HepG2 (cell line): Measurements from ENCODE around the gene ZNF77.

ENCODE experiments used
- CBX1 ChIP-seq: IDR thresholded peaks from one replicate; pipeline ENCODE4 v1.6.1; 2016; ENCODE audit warnings: antibody characterized with exemption, low read depth
- CEBPB ChIP-seq: IDR thresholded peaks from 2 replicates; pipeline ENCODE4 v1.6.1; 2011; ENCODE audit warnings: low read depth, low read length, improper control_type of control experiment, borderline replicate concordance
- IKZF1 ChIP-seq: fragments of 450-650 bp; IDR thresholded peaks from 2 replicates; pipeline ENCODE4 v1.7.1; 2016
- MYC ChIP-seq: sonication (generic); formaldehyde crosslinking; IDR thresholded peaks from 2 replicates; pipeline ENCODE4 v1.9.0; 2021; ENCODE audit warnings: missing genetic modification reagents, borderline replicate concordance
- SMARCC2 ChIP-seq: fragments of 450-650 bp; IDR thresholded peaks from 2 replicates; pipeline ENCODE4 v1.6.1; 2017; ENCODE audit warnings: antibody characterized with exemption, mild to moderate bottlenecking
- TCF7L2 ChIP-seq: IDR thresholded peaks from 2 replicates; pipeline ENCODE4 v1.6.1; 2011; ENCODE audit warnings: mild to moderate bottlenecking, low read depth, low read length, moderate library complexity
- ZNF17 ChIP-seq: sonication (generic); formaldehyde crosslinking; IDR thresholded peaks from 2 replicates; pipeline ENCODE4 v1.5.0; 2020; ENCODE audit warnings: mild to moderate bottlenecking, missing genetic modification reagents
- ZSCAN9 ChIP-seq: IDR thresholded peaks from 2 replicates; pipeline ENCODE4 v1.6.1; 2016; ENCODE audit warnings: borderline replicate concordance
- TF ChIP-seq, protein P1 (sequence below): sonication (generic); formaldehyde crosslinking; IDR thresholded peaks from 2 replicates; pipeline ENCODE4 v1.5.0; 2020; ENCODE audit warnings: mild to moderate bottlenecking, missing genetic modification reagents, moderate library complexity
- TF ChIP-seq, protein P2 (sequence below): fragments of 450-650 bp; IDR thresholded peaks from 2 replicates; pipeline ENCODE4 v1.6.1; 2017; ENCODE audit warnings: mild to moderate bottlenecking
- TF ChIP-seq, protein P3 (sequence below): sonication (generic); formaldehyde crosslinking; IDR thresholded peaks from 2 replicates; pipeline ENCODE4 v1.4.0; 2020; ENCODE audit warnings: missing genetic modification reagents, mild to moderate bottlenecking, borderline replicate concordance
- TF ChIP-seq, protein P4 (sequence below), 2 experiments: fragments of 450-650 bp in 1 of 2; sonication (generic) in 1 of 2; formaldehyde crosslinking in 1 of 2; IDR thresholded peaks; 2 replicates each; pipeline versions ENCODE4 v1.6.1 to v1.8.0; 2016 to 2022; ENCODE audit warnings: antibody characterized with exemption in 1 of 2, mild to moderate bottlenecking in 1 of 2, missing genetic modification reagents in 1 of 2
- TF ChIP-seq, protein P5 (sequence below): sonication (generic); formaldehyde crosslinking; IDR thresholded peaks from 2 replicates; pipeline ENCODE4 v1.5.1; 2020; ENCODE audit warnings: missing genetic modification reagents, mild to moderate bottlenecking, borderline replicate concordance
- TF ChIP-seq, protein P6 (sequence below): sonication (generic); formaldehyde crosslinking; IDR thresholded peaks from 2 replicates; pipeline ENCODE4 v1.4.0; 2020; ENCODE audit warnings: missing genetic modification reagents

DNA sequence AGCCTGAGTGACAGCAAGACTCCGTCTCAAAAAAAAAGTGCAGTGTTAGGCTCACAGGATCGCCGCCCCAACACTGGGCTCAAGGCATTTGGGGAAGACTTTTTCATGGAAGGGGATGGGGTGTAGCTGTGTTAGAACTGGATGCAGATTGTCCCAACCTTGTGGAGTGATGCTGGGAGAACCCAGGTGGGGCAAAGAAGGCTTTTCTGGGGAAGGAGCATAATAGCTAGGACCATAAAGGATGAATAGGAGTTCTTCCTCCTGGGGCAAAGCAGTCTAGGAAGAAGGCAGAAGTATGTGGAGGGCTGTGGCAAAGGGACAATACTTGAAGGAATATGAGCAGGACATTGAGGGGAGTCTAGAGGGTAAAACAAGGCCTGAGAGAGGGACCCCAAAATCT, 43.8 kb upstream of the ZNF77 start:
- TF ChIP-seq ZSCAN9 (CRISPR knock-in tag), result no peak
- TF ChIP-seq CBX1, result no peak
- TF ChIP-seq, protein P1, sequence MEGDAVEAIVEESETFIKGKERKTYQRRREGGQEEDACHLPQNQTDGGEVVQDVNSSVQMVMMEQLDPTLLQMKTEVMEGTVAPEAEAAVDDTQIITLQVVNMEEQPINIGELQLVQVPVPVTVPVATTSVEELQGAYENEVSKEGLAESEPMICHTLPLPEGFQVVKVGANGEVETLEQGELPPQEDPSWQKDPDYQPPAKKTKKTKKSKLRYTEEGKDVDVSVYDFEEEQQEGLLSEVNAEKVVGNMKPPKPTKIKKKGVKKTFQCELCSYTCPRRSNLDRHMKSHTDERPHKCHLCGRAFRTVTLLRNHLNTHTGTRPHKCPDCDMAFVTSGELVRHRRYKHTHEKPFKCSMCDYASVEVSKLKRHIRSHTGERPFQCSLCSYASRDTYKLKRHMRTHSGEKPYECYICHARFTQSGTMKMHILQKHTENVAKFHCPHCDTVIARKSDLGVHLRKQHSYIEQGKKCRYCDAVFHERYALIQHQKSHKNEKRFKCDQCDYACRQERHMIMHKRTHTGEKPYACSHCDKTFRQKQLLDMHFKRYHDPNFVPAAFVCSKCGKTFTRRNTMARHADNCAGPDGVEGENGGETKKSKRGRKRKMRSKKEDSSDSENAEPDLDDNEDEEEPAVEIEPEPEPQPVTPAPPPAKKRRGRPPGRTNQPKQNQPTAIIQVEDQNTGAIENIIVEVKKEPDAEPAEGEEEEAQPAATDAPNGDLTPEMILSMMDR (CRISPR knock-in tag), result no peak
- TF ChIP-seq CEBPB, result no peak
- TF ChIP-seq IKZF1, result no peak
- TF ChIP-seq ZNF17 (CRISPR knock-in tag), result no peak
- TF ChIP-seq, protein P2, sequence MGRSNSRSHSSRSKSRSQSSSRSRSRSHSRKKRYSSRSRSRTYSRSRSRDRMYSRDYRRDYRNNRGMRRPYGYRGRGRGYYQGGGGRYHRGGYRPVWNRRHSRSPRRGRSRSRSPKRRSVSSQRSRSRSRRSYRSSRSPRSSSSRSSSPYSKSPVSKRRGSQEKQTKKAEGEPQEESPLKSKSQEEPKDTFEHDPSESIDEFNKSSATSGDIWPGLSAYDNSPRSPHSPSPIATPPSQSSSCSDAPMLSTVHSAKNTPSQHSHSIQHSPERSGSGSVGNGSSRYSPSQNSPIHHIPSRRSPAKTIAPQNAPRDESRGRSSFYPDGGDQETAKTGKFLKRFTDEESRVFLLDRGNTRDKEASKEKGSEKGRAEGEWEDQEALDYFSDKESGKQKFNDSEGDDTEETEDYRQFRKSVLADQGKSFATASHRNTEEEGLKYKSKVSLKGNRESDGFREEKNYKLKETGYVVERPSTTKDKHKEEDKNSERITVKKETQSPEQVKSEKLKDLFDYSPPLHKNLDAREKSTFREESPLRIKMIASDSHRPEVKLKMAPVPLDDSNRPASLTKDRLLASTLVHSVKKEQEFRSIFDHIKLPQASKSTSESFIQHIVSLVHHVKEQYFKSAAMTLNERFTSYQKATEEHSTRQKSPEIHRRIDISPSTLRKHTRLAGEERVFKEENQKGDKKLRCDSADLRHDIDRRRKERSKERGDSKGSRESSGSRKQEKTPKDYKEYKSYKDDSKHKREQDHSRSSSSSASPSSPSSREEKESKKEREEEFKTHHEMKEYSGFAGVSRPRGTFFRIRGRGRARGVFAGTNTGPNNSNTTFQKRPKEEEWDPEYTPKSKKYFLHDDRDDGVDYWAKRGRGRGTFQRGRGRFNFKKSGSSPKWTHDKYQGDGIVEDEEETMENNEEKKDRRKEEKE, result no peak
- TF ChIP-seq, protein P3, sequence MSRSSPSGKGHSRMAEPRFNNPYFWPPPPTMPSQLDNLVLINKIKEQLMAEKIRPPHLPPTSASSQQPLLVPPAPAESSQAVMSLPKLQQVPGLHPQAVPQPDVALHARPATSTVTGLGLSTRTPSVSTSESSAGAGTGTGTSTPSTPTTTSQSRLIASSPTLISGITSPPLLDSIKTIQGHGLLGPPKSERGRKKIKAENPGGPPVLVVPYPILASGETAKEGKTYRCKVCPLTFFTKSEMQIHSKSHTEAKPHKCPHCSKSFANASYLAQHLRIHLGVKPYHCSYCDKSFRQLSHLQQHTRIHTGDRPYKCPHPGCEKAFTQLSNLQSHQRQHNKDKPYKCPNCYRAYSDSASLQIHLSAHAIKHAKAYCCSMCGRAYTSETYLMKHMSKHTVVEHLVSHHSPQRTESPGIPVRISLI, result no peak
- TF ChIP-seq, protein P4, sequence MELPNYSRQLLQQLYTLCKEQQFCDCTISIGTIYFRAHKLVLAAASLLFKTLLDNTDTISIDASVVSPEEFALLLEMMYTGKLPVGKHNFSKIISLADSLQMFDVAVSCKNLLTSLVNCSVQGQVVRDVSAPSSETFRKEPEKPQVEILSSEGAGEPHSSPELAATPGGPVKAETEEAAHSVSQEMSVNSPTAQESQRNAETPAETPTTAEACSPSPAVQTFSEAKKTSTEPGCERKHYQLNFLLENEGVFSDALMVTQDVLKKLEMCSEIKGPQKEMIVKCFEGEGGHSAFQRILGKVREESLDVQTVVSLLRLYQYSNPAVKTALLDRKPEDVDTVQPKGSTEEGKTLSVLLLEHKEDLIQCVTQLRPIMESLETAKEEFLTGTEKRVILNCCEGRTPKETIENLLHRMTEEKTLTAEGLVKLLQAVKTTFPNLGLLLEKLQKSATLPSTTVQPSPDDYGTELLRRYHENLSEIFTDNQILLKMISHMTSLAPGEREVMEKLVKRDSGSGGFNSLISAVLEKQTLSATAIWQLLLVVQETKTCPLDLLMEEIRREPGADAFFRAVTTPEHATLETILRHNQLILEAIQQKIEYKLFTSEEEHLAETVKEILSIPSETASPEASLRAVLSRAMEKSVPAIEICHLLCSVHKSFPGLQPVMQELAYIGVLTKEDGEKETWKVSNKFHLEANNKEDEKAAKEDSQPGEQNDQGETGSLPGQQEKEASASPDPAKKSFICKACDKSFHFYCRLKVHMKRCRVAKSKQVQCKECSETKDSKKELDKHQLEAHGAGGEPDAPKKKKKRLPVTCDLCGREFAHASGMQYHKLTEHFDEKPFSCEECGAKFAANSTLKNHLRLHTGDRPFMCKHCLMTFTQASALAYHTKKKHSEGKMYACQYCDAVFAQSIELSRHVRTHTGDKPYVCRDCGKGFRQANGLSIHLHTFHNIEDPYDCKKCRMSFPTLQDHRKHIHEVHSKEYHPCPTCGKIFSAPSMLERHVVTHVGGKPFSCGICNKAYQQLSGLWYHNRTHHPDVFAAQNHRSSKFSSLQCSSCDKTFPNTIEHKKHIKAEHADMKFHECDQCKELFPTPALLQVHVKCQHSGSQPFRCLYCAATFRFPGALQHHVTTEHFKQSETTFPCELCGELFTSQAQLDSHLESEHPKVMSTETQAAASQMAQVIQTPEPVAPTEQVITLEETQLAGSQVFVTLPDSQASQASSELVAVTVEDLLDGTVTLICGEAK (IDR thresholded peaks at IDR 0.05), result no peak
- TF ChIP-seq, protein P4 (CRISPR knock-in tag; IDR thresholded peaks at IDR 0.05), result no peak
- TF ChIP-seq MYC (CRISPR knock-in tag), result no peak
- TF ChIP-seq, protein P5, sequence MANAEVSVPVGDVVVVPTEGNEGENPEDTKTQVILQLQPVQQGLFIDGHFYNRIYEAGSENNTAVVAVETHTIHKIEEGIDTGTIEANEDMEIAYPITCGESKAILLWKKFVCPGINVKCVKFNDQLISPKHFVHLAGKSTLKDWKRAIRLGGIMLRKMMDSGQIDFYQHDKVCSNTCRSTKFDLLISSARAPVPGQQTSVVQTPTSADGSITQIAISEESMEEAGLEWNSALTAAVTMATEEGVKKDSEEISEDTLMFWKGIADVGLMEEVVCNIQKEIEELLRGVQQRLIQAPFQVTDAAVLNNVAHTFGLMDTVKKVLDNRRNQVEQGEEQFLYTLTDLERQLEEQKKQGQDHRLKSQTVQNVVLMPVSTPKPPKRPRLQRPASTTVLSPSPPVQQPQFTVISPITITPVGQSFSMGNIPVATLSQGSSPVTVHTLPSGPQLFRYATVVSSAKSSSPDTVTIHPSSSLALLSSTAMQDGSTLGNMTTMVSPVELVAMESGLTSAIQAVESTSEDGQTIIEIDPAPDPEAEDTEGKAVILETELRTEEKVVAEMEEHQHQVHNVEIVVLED (CRISPR knock-in tag), result no peak
- TF ChIP-seq SMARCC2, result no peak
- no peak for TF ChIP-seq TCF7L2
- TF ChIP-seq, protein P6, sequence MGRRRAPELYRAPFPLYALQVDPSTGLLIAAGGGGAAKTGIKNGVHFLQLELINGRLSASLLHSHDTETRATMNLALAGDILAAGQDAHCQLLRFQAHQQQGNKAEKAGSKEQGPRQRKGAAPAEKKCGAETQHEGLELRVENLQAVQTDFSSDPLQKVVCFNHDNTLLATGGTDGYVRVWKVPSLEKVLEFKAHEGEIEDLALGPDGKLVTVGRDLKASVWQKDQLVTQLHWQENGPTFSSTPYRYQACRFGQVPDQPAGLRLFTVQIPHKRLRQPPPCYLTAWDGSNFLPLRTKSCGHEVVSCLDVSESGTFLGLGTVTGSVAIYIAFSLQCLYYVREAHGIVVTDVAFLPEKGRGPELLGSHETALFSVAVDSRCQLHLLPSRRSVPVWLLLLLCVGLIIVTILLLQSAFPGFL (CRISPR knock-in tag), result no peak
